Middle frontal gyrus (tissue), 1 donor: ENCODE data around the gene GDNF.
"Not testable (repeated sequence)": the region's sequence is repeated elsewhere in the genome, so short reads cannot be mapped to it uniquely, and the experiment has no call there.

Source experiments
- DNase-seq: peaks from one replicate; pipeline ENCODE4 v3.0.0-alpha.2; 2015; ENCODE audit warnings: low spot score; ENCODE audit errors: extremely low spot score

Gene GDNF

GRCh38 chr5:37816883-37817282 is 23.0 kb downstream of the GDNF start:
- DNase-seq = peak; percentile 46

GRCh38 chr5:37816331-37816730 is 23.5 kb downstream of the GDNF start:
- DNase-seq = no peak

GRCh38 chr5:37815913-37816312 is 23.9 kb downstream of the GDNF start:
- DNase-seq = no peak

GRCh38 chr5:37814699-37815098 is 25.1 kb downstream of the GDNF start:
- DNase-seq = no peak

- no peak for DNase-seq
Observed at GRCh38 chr5:37812365-37812764, 27.5 kb downstream of the GDNF start.

- DNase-seq = no peak
Observed at GRCh38 chr5:37811866-37812265, 28.0 kb downstream of the GDNF start.

GRCh38 chr5:37810311-37810710 is 29.5 kb downstream of the GDNF start:
- no peak for DNase-seq

- DNase-seq = no peak
Observed at GRCh38 chr5:37808945-37809344, 30.9 kb downstream of the GDNF start.

- DNase-seq = no peak
Observed at GRCh38 chr5:37807621-37808301, 32.1 kb downstream of the GDNF start.

- DNase-seq = no peak
Observed at GRCh38 chr5:37807015-37807414, 32.8 kb downstream of the GDNF start.

- no peak for DNase-seq
Observed at GRCh38 chr5:37806476-37806875, 33.4 kb downstream of the GDNF start.

GRCh38 chr5:37806016-37806415 is 33.8 kb downstream of the GDNF start:
- no peak for DNase-seq

- DNase-seq = no peak
Observed at GRCh38 chr5:37804401-37804800, 35.4 kb downstream of the GDNF start.

- DNase-seq = no peak
Observed at GRCh38 chr5:37803487-37803886, 36.4 kb downstream of the GDNF start.

- DNase-seq = no peak
Observed at GRCh38 chr5:37801521-37801920, 38.3 kb downstream of the GDNF start.

- no peak for DNase-seq
Observed at GRCh38 chr5:37799865-37800421, 39.9 kb downstream of the GDNF start.

GRCh38 chr5:37796435-37796834 is 43.4 kb downstream of the GDNF start:
- not testable (repeated sequence) for DNase-seq

GRCh38 chr5:37795292-37795691 is 44.5 kb downstream of the GDNF start:
- not testable (repeated sequence) for DNase-seq

- DNase-seq = no peak
Observed at GRCh38 chr5:37792975-37793631, 46.7 kb downstream of the GDNF start.

GRCh38 chr5:37791321-37791720 is 48.5 kb downstream of the GDNF start:
- no peak for DNase-seq

- DNase-seq = no peak
Observed at GRCh38 chr5:37789991-37790390, 49.9 kb downstream of the GDNF start.

GRCh38 chr5:37787742-37788141 is 52.1 kb downstream of the GDNF start:
- no peak for DNase-seq
